ENCODE data around the gene PPIF.
A peak's percentile ranks its signal among the peaks of the same experiment; 100 is the strongest.

Gene PPIF

GRCh38 chr10:79344502-79345195 is 2.6 kb upstream of the PPIF start:
- no peaks in the 10 kb centered on the region for H3K4me1 ChIP-seq (ENCODE audit: control insufficient read depth, insufficient read depth, low read length)
- peaks cover 0 to 14% of the 10 kb centered on the region in 2 experiments; a peak in 1 of 3 replicates for H3K36me3 ChIP-seq (ENCODE audit: control insufficient read depth in 2 of 2, insufficient read depth in 1 of 2, low read length in 2 of 2)
- no peaks in the 10 kb centered on the region for H3K9me3 ChIP-seq (ENCODE audit: control insufficient read depth, insufficient read depth, low read depth, low read length)
- CTCF ChIA-PET, result interaction anchor here (0.6 to 2.6 kb wide), 11 partner anchors 10 to 1299 kb away, joined by 3 to 8 read pairs (median 4); no protein-coding TSS in a partner anchor
- H3K27ac ChIP-seq (ENCODE audit: extremely low read depth, low read depth, low read length), result no peak overlapping the region
- POLR2A ChIA-PET, result interaction anchor here (0.8 to 1.4 kb wide), 2 partner anchors 10 to 22 kb away, joined by 3 to 6 read pairs; no protein-coding TSS in a partner anchor
- TF ChIP-seq ZBTB7A (tag by site-specific recombination; IDR thresholded peaks at IDR 0.05; ENCODE audit: low read depth) (no peak), ZNF26 (tag by site-specific recombination; IDR thresholded peaks at IDR 0.05) (no peak), ZNF768 (tag by site-specific recombination; IDR thresholded peaks at IDR 0.05) (no peak), ATF2 (tag by site-specific recombination; IDR thresholded peaks at IDR 0.05; ENCODE audit: low read depth) (peak; percentile 93), ZNF670 (tag by site-specific recombination; IDR thresholded peaks at IDR 0.05; ENCODE audit: low read depth) (no peak), ZNF521 (tag by site-specific recombination; IDR thresholded peaks at IDR 0.05) (no peak), BCL11B (tag by site-specific recombination; IDR thresholded peaks at IDR 0.05; ENCODE audit: low read depth) (no peak), HOXC10 (CRISPR knock-in tag; IDR thresholded peaks at IDR 0.05) (no peak), ZNF580 (tag by site-specific recombination; IDR thresholded peaks at IDR 0.05) (no peak), HIC1 (tag by site-specific recombination; IDR thresholded peaks at IDR 0.05) (no peak), ZNF24 (tag by site-specific recombination; IDR thresholded peaks at IDR 0.05) (no peak), SP3 (tag by site-specific recombination; IDR thresholded peaks at IDR 0.05) (no peak), ZNF629 (tag by site-specific recombination; IDR thresholded peaks at IDR 0.05) (peak; percentile 66), ZBTB21 (tag by site-specific recombination; IDR thresholded peaks at IDR 0.05) (peak; percentile 66), ZNF37A (tag by site-specific recombination; IDR thresholded peaks at IDR 0.05) (no peak)
- no peak overlapping the region for H3K4me3 ChIP-seq (ENCODE audit: low read depth, low read length)

GRCh38 chr10:79345241-79346011 is 1.8 kb upstream of the PPIF start:
- Histone ChIP-seq H3K4me1 (ENCODE audit: control insufficient read depth, insufficient read depth, low read length) (no peaks in the 10 kb centered on the region), H3K9me3 (ENCODE audit: control insufficient read depth, insufficient read depth, low read depth, low read length) (no peaks in the 10 kb centered on the region), H3K4me3 (ENCODE audit: low read depth, low read length) (no peak overlapping the region), H3K27ac (ENCODE audit: extremely low read depth, low read depth, low read length) (no peak overlapping the region), H3K36me3 (ENCODE audit: control insufficient read depth in 2 of 2, insufficient read depth in 1 of 2, low read length in 2 of 2) (peaks cover 0 to 22% of the 10 kb centered on the region in 2 experiments; a peak in 1 of 3 replicates)
- POLR2A ChIA-PET, result interaction anchor here (1.4 kb wide), 1 partner anchor 9 kb away, joined by 6 read pairs; no protein-coding TSS in a partner anchor
- CTCF ChIA-PET, result interaction anchor here (0.5 to 2.6 kb wide), 8 partner anchors 11 to 1299 kb away, joined by 3 to 8 read pairs (median 4); no protein-coding TSS in a partner anchor
- TF ChIP-seq ZBTB48 (tag by site-specific recombination; IDR thresholded peaks at IDR 0.05), result peak; percentile 44; the same call in 1 of the 2 replicates
- TF ChIP-seq ZBTB11 (tag by site-specific recombination; conservative IDR thresholded peaks at IDR 0.05; ENCODE audit: low read depth), result no peak
- TF ChIP-seq ZNF791 (tag by site-specific recombination; IDR thresholded peaks at IDR 0.05), result no peak
- no peak for TF ChIP-seq PBX3 (CRISPR knock-in tag; IDR thresholded peaks at IDR 0.05)
- TF ChIP-seq ZNF704 (tag by site-specific recombination; IDR thresholded peaks at IDR 0.05), result no peak
- TF ChIP-seq TRIM28 (IDR thresholded peaks at IDR 0.05; ENCODE audit: borderline replicate concordance, low read length), result no peak
- no peak for TF ChIP-seq ZNF146 (tag by site-specific recombination; IDR thresholded peaks at IDR 0.05)
